OCI-LY7 (cell line): ENCODE measurements around the gene PRR7. TPM values are rescaled to one million over a fixed set of nuclear protein-coding genes. Genes with fewer than 3 reads are reported as not detected.

Source experiments
- BruUV-seq: library from RNA; stranded (reverse); fragments of 400-500 nt; replicated peaks from 2 replicates; lab custom pipeline; 2021; lab: Mats Ljungman, UMichigan
- CTCF ChIA-PET: fragments of 300-600 bp; sonication (Branson Sonifier 250); formaldehyde crosslinking; loops from one replicate; lab custom pipeline; 2022; ENCODE audit warnings: antibody characterized with exemption; ENCODE audit not compliant: unreplicated experiment; lab: Charles Lee
- POLR2A ChIA-PET: fragments of 300-600 bp; sonication (Branson Sonifier 250); formaldehyde crosslinking; loops from one replicate; lab custom pipeline; 2022; ENCODE audit warnings: antibody characterized with exemption; lab: Charles Lee
- DNase-seq: peaks from one replicate; pipeline ENCODE4 v3.0.0-alpha.2; 2015; ENCODE audit warnings: low spot score
- H2AFZ ChIP-seq: fragments of 200-600 bp; sonication (generic), shearing (Covaris generic); 2 replicates; pipeline ENCODE4 v1.6.1; 2014; ENCODE audit warnings: mild to moderate bottlenecking, antibody characterized with exemption, low read length, moderate library complexity
- H3K27ac ChIP-seq: fragments of 200-600 bp; sonication (generic); 2 replicates; pipeline ENCODE4 v1.5.1; 2014; ENCODE audit warnings: mixed run types, low read depth, mild to moderate bottlenecking, moderate library complexity, low read length, inconsistent platforms; ENCODE audit not compliant: poor library complexity, severe bottlenecking
- H3K36me3 ChIP-seq: fragments of 200-600 bp; sonication (generic); 2 replicates; pipeline ENCODE4 v1.6.1; 2014; ENCODE audit warnings: mild to moderate bottlenecking, antibody characterized with exemption, low read length, moderate library complexity, mixed read lengths; ENCODE audit not compliant: insufficient read depth
- H3K4me1 ChIP-seq: fragments of 200-600 bp; sonication (generic); 2 replicates; pipeline ENCODE4 v1.5.1; 2014; ENCODE audit warnings: mild to moderate bottlenecking, low read length; ENCODE audit not compliant: insufficient read depth, poor library complexity, severe bottlenecking
- H3K4me2 ChIP-seq: fragments of 200-600 bp; sonication (generic); 2 replicates; pipeline ENCODE4 v1.6.1; 2014; ENCODE audit warnings: mild to moderate bottlenecking, low read length
- H3K4me3 ChIP-seq: fragments of 200-600 bp; sonication (generic); 2 replicates; pipeline ENCODE4 v1.5.1; 2014; ENCODE audit warnings: mild to moderate bottlenecking, low read depth, low read length; ENCODE audit not compliant: poor library complexity, severe bottlenecking
- H3K79me2 ChIP-seq: fragments of 200-600 bp; sonication (generic); 2 replicates; pipeline ENCODE4 v1.6.1; 2016; ENCODE audit warnings: low read depth, mild to moderate bottlenecking, low read length, moderate library complexity, mixed read lengths; ENCODE audit not compliant: insufficient read depth
- H3K9me2 ChIP-seq: fragments of 200-600 bp; sonication (generic); 2 replicates; pipeline ENCODE4 v1.6.1; 2016; ENCODE audit warnings: mild to moderate bottlenecking, low read length, mixed read lengths; ENCODE audit not compliant: insufficient read depth
- H3K9me3 ChIP-seq: fragments of 200-600 bp; sonication (generic); 2 replicates; pipeline ENCODE4 v1.6.1; 2014; ENCODE audit warnings: mild to moderate bottlenecking, mixed run types, low read length, mixed read lengths
- H4K20me1 ChIP-seq: fragments of 200-600 bp; sonication (generic); 2 replicates; pipeline ENCODE4 v1.6.1; 2014; ENCODE audit warnings: mild to moderate bottlenecking, antibody characterized with exemption, low read length, moderate library complexity, mixed read lengths; ENCODE audit not compliant: insufficient read depth
- EZH2phosphoT487 ChIP-seq: fragments of 200-600 bp; sonication (generic); IDR thresholded peaks from 2 replicates; pipeline ENCODE4 v1.6.1; 2018; ENCODE audit warnings: low read depth, borderline replicate concordance, mild to moderate bottlenecking, mixed run types, antibody characterized with exemption, low read length, moderate library complexity, mixed read lengths
- intact Hi-C: fragments of 100-400 bp; cut with micrococcal nuclease; formaldehyde crosslinking; loops from one replicate; pipeline ENCODE4 v1.10.0; 2022; ENCODE audit not compliant: unreplicated experiment
- total RNA-seq, 2 experiments: library from RNA; depleted of rRNA in 1 of 2; stranded (reverse); fragments of >200 nt in 1 of 2; shearing (Covaris generic) in 1 of 2; gene quantifications; 2 replicates each; pipeline ENCODE4 v1.2.3, GENCODE V29; 2014 to 2022
- TF ChIP-seq, protein P1 (sequence below): fragments of 200-600 bp; sonication (generic); conservative IDR thresholded peaks from 2 replicates; pipeline ENCODE4 v1.5.1; 2014; ENCODE audit warnings: mild to moderate bottlenecking, antibody characterized with exemption, low read length, moderate library complexity, mixed read lengths

PRR7 gene
- total RNA-seq, 2 experiments from 2014 or later = 12.8 to 13.6 TPM

DNA sequence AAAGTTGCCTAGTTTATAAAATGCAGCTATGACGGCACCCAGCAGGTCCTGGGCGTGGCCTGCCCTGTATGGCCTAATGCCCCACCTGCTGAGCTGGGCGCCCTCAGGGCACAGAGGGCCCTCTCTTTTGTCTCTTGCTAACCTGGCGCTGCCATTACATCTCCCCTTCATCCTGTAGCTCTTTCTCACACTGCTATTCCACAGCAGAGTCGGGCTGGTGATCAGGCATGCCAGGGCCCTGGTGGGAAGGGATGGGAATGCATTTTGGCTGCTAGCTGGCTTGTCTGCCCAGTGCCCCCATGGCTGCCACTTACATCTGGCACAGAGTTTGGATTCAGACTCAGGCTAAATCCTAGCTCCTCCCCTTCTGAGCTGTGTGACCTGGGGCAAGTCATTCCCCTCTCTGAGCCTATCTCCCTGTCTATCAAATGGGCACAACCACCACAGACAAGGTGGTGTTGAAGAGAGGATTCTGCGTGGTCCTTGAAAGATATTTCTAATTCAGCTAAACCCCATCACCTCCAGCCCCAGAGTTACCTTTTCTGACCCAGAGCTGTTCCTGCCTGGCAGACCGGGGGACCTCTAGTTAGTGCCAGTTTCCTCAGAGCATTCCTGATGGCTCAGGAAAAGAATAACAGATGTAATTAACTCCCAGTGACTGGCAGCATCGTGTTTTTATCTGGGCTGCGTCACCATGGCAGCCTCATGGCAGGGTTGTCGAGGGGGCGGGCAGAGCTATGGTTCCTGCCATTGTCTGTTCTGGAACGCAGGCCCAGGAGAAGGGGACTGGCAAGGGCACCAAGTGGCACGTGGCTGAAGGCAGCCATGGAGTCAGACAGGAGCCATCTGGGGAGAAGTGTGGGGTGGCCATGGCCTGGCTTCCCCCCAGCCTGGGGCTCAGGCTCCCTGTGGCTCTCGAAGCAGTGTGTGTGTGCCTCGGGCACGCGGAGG, 6.3 kb downstream of the PRR7 start:
- Histone ChIP-seq H3K4me3 (peak overlapping the region; percentile 76), H3K4me1 (peaks cover 43% of the 10 kb centered on the region), H4K20me1 (peaks cover 17% of the 10 kb centered on the region), H3K27ac (no peak overlapping the region), H3K9me3 (no peaks in the 10 kb centered on the region), H3K36me3 (no peaks in the 10 kb centered on the region; the same call in 1 of the 2 replicates), H3K9me2 (no peaks in the 10 kb centered on the region), H3K4me2 (peak overlapping the region; percentile 88), H2AFZ (no peak overlapping the region), H3K79me2 (no peaks in the 10 kb centered on the region)
- TF ChIP-seq, protein P1, sequence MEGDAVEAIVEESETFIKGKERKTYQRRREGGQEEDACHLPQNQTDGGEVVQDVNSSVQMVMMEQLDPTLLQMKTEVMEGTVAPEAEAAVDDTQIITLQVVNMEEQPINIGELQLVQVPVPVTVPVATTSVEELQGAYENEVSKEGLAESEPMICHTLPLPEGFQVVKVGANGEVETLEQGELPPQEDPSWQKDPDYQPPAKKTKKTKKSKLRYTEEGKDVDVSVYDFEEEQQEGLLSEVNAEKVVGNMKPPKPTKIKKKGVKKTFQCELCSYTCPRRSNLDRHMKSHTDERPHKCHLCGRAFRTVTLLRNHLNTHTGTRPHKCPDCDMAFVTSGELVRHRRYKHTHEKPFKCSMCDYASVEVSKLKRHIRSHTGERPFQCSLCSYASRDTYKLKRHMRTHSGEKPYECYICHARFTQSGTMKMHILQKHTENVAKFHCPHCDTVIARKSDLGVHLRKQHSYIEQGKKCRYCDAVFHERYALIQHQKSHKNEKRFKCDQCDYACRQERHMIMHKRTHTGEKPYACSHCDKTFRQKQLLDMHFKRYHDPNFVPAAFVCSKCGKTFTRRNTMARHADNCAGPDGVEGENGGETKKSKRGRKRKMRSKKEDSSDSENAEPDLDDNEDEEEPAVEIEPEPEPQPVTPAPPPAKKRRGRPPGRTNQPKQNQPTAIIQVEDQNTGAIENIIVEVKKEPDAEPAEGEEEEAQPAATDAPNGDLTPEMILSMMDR = no peak
- TF ChIP-seq EZH2phosphoT487 = no peak
- BruUV-seq = no TSS peak
- intact Hi-C loops = no loop called here
- POLR2A ChIA-PET = interaction anchor here (0.6 to 2.1 kb wide), 3 partner anchors 11 to 58 kb away, joined by 4 to 5 read pairs (median 4); no protein-coding TSS in a partner anchor
- CTCF ChIA-PET = interaction anchor here (0.6 to 3.8 kb wide), 3 partner anchors 26 to 63 kb away, joined by 3 to 20 read pairs (median 11); no protein-coding TSS in a partner anchor
- no peak for DNase-seq

DNA sequence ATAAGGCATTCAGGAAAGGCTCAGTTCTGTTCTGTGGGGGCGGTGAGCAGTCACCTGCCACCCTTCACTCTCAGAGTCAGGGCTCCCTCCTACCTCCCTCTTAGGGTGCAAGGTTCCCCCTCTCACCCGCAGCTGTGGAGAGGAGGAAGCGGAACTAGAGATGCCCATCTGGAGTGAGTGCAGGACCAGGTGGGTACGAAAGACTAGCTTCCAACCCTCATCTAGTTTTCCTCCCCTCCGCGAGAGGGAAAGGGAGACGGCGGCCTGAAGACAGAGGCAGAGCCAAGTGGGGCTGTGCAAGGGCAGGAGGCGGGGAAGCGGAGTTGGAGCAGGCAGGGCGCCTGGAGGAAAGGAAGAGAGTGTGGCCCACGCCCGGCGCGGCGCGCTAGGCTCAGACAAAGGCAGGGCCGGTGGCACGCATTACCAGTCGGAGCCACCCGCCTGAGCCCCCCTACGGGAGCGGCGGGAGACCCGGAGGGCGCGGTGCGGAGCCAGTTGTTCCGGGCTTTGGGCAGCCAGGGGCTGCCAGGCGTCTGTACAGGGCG, 7.3 kb downstream of the PRR7 start:
- Histone ChIP-seq H3K4me3 (peak overlapping the region; percentile 76), H3K27ac (peak overlapping the region; percentile 11), H3K9me3 (no peaks in the 10 kb centered on the region), H3K36me3 (no peaks in the 10 kb centered on the region; the same call in 1 of the 2 replicates), H3K4me2 (peak overlapping the region; percentile 88), H3K9me2 (no peaks in the 10 kb centered on the region), H3K79me2 (no peaks in the 10 kb centered on the region), H3K4me1 (peaks cover 34% of the 10 kb centered on the region), H2AFZ (no peak overlapping the region), H4K20me1 (peaks cover 13% of the 10 kb centered on the region)
- intact Hi-C loops = loop anchor here (1.0 to 2.0 kb wide), 5 partner anchors 43 to 142 kb away; partner anchors contain the start of gene PDLIM7
- DNase-seq = peak; percentile 68
- no peak for TF ChIP-seq EZH2phosphoT487
- TF ChIP-seq, protein P1 = no peak
- no TSS peak for BruUV-seq
- POLR2A ChIA-PET = interaction anchor here (2.0 to 2.1 kb wide), 2 partner anchors 49 to 50 kb away, joined by 5 to 6 read pairs; no protein-coding TSS in a partner anchor
- CTCF ChIA-PET = interaction anchor here (0.6 to 3.8 kb wide), 4 partner anchors 8 to 64 kb away, joined by 3 to 20 read pairs (median 7); no protein-coding TSS in a partner anchor
